Smooth muscle cell (in vitro differentiated cells): Measurements from ENCODE around the gene FAF2. TPM values are rescaled to one million over a fixed set of nuclear protein-coding genes. Genes with fewer than 3 reads are reported as not detected.

Experiments
- DNase-seq: peaks from one replicate; lab custom pipeline; 2025; ENCODE audit not compliant: unreplicated experiment; lab: John Stamatoyannopoulos, UW
- H2AFZ ChIP-seq: fragments of 200-600 bp; sonication (generic); 2 replicates; pipeline ENCODE4 v1.6.0; 2016; ENCODE audit warnings: antibody characterized with exemption, low read depth, mild to moderate bottlenecking
- H3F3A ChIP-seq: fragments of 200-600 bp; sonication (generic); 2 replicates; pipeline ENCODE4 v1.6.0; 2017; ENCODE audit warnings: antibody characterized with exemption, low read depth
- H3K27ac ChIP-seq: fragments of 200-600 bp; sonication (generic); 2 replicates; pipeline ENCODE4 v1.5.1; 2016; ENCODE audit warnings: low read depth, mild to moderate bottlenecking
- H3K27me3 ChIP-seq: fragments of 200-600 bp; sonication (generic); 2 replicates; pipeline ENCODE4 v1.6.1; 2016; ENCODE audit warnings: low read depth, mild to moderate bottlenecking
- H3K36me3 ChIP-seq: fragments of 200-600 bp; sonication (generic); 2 replicates; pipeline ENCODE4 v1.5.1; 2016; ENCODE audit warnings: low read depth
- H3K4me1 ChIP-seq: fragments of 200-600 bp; sonication (generic); 2 replicates; pipeline ENCODE4 v1.5.1; 2016; ENCODE audit warnings: low read depth
- H3K4me2 ChIP-seq: fragments of 200-600 bp; sonication (generic); 2 replicates; pipeline ENCODE4 v1.6.0; 2016; ENCODE audit warnings: mild to moderate bottlenecking
- H3K4me3 ChIP-seq: fragments of 200-600 bp; sonication (generic); 2 replicates; pipeline ENCODE4 v1.5.1; 2016; ENCODE audit warnings: mild to moderate bottlenecking
- H3K79me2 ChIP-seq: fragments of 200-600 bp; sonication (generic); 2 replicates; pipeline ENCODE4 v1.6.0; 2016; ENCODE audit warnings: low read depth, mild to moderate bottlenecking
- H3K9ac ChIP-seq: fragments of 200-600 bp; sonication (generic); 2 replicates; pipeline ENCODE4 v1.6.0; 2016; ENCODE audit warnings: low read depth
- H3K9me3 ChIP-seq: fragments of 200-600 bp; sonication (generic); replicated peaks from 2 replicates; pipeline ENCODE4 v1.5.1; 2016; ENCODE audit warnings: low read depth
- H4K20me1 ChIP-seq: fragments of 200-600 bp; sonication (generic); 2 replicates; pipeline ENCODE4 v1.6.0; 2016; ENCODE audit warnings: low read depth
- CTCF ChIP-seq: fragments of 200-600 bp; sonication (generic); IDR thresholded peaks from 2 replicates; pipeline ENCODE4 v1.5.1; 2017; ENCODE audit warnings: borderline replicate concordance, mild to moderate bottlenecking, antibody characterized with exemption; ENCODE audit not compliant: insufficient read depth, poor library complexity, severe bottlenecking
- WGBS: methylation state at CpG from one replicate; pipeline ENCODE4 v1.1.7; 2016; ENCODE audit warnings: low lambda C conversion rate; 5-methylcytosine and 5-hydroxymethylcytosine counted together
- polyA plus RNA-seq: library from polyadenylated mRNA; unstranded; fragments of >200 nt; fragmentation: Nextera tagmentation; extraction: Ambion mirVana; gene quantifications from 2 replicates; pipeline ENCODE4 v1.2.1, GENCODE V29; 2016
- small RNA-seq: library from RNA; depleted of rRNA; stranded (forward); fragments of <200 nt; gene quantifications from one replicate; pipeline ENCODE3, GENCODE V24; 2014
- total RNA-seq: library from RNA; depleted of rRNA; stranded (reverse); fragments of >200 nt; gene quantifications from 2 replicates; pipeline ENCODE4 v1.2.3, GENCODE V29; 2014

FAF2 gene
- total and polyA plus RNA-seq, 2 experiments from 2014 or later: 38.2 to 51.3 TPM

GRCh38 chr5:176553260-176554085 is 105.3 kb downstream of the FAF2 start:
- no peak overlapping the region for H3K9ac ChIP-seq
- no peaks in the 10 kb centered on the region for H4K20me1 ChIP-seq
- no peaks in the 10 kb centered on the region for H3K9me3 ChIP-seq
- no peak overlapping the region for H3K4me3 ChIP-seq
- TF ChIP-seq CTCF: no peak
- H3K79me2 ChIP-seq: no peaks in the 10 kb centered on the region
- 73% methylated on average over 17 of the region's 18 CpGs for WGBS
- DNase-seq: no peak
- no peak overlapping the region for H3K27ac ChIP-seq
- no peak overlapping the region for H2AFZ ChIP-seq
- H3K4me2 ChIP-seq: no peak overlapping the region
- no peaks in the 10 kb centered on the region for H3K36me3 ChIP-seq
- H3F3A ChIP-seq: no peaks in the 10 kb centered on the region
- H3K27me3 ChIP-seq: no peaks in the 10 kb centered on the region
- no peaks in the 10 kb centered on the region for H3K4me1 ChIP-seq

GRCh38 chr5:176557846-176558245 is 109.7 kb downstream of the FAF2 start:
- Histone ChIP-seq H3K79me2 (no peaks in the 10 kb centered on the region), H3K9ac (no peak overlapping the region), H3K4me2 (no peak overlapping the region), H3K9me3 (no peaks in the 10 kb centered on the region), H3K4me1 (no peaks in the 10 kb centered on the region), H3F3A (no peaks in the 10 kb centered on the region), H2AFZ (no peak overlapping the region), H3K27ac (no peak overlapping the region), H3K27me3 (no peaks in the 10 kb centered on the region), H3K4me3 (no peak overlapping the region), H4K20me1 (no peaks in the 10 kb centered on the region), H3K36me3 (no peaks in the 10 kb centered on the region)
- DNase-seq: no peak
- no peak for TF ChIP-seq CTCF
- 94% methylated on average over 13 of the region's 13 CpGs for WGBS

Small RNA genes lying within 50 kb of the gene (small RNA-seq; reads per million reads assigned to genes)
- gene AC010297.1 (not detected), gene RF00019 (not detected), gene RN7SL684P (not detected)

Other genes with a start within 250 kb of the FAF2 start
- 11.6 and 16.3 TPM in 2 replicates for gene SIMC1, start 210.0 kb upstream of the FAF2 start, total RNA-seq
- gene SIMC1, start 210.0 kb upstream of the FAF2 start, polyA plus RNA-seq: 12.9 and 15.3 TPM in 2 replicates
- gene KIAA1191, start 86.6 kb upstream of the FAF2 start, total RNA-seq: 71.6 and 84.2 TPM in 2 replicates
- 74.6 and 80.3 TPM in 2 replicates for gene KIAA1191, start 86.6 kb upstream of the FAF2 start, polyA plus RNA-seq
- 9.5 and 10.7 TPM in 2 replicates for gene ARL10, start 82.9 kb upstream of the FAF2 start, total RNA-seq
- gene ARL10, start 82.9 kb upstream of the FAF2 start, polyA plus RNA-seq: 5.4 and 5.6 TPM in 2 replicates
- gene NOP16, start 59.8 kb upstream of the FAF2 start, total RNA-seq: 10.7 and 17.2 TPM in 2 replicates
- 27.9 and 52.4 TPM in 2 replicates for gene NOP16, start 59.8 kb upstream of the FAF2 start, polyA plus RNA-seq
- 94.5 and 108 TPM in 2 replicates for gene HIGD2A, start 59.6 kb upstream of the FAF2 start, total RNA-seq
- gene HIGD2A, start 59.6 kb upstream of the FAF2 start, polyA plus RNA-seq: 135 and 140 TPM in 2 replicates
- gene CLTB, start 31.8 kb upstream of the FAF2 start, total RNA-seq: 107 and 111 TPM in 2 replicates
- gene CLTB, start 31.8 kb upstream of the FAF2 start, polyA plus RNA-seq: 125 and 277 TPM in 2 replicates
- gene RNF44, start 89.0 kb downstream of the FAF2 start, total RNA-seq: 5.7 and 9.0 TPM in 2 replicates
- gene RNF44, start 89.0 kb downstream of the FAF2 start, polyA plus RNA-seq: 6.8 and 8.9 TPM in 2 replicates
- gene CDHR2, start 101.0 kb downstream of the FAF2 start, total RNA-seq: 0.09 and 0.13 TPM in 2 replicates
- gene CDHR2, start 101.0 kb downstream of the FAF2 start, polyA plus RNA-seq: 0.08 TPM in 1 of 2 replicates, not detected in the other
- gene GPRIN1, start 161.8 kb downstream of the FAF2 start, total RNA-seq: 0.63 and 3.6 TPM in 2 replicates
- 2.1 and 5.0 TPM in 2 replicates for gene GPRIN1, start 161.8 kb downstream of the FAF2 start, polyA plus RNA-seq
- 0.45 TPM in 1 of 2 replicates, not detected in the other for gene SNCB, start 182.1 kb downstream of the FAF2 start, total RNA-seq
- gene SNCB, start 182.1 kb downstream of the FAF2 start, polyA plus RNA-seq: 0.55 and 0.71 TPM in 2 replicates
- gene EIF4E1B, start 182.3 kb downstream of the FAF2 start, total RNA-seq: not detected in 2 replicates
- not detected in 2 replicates for gene EIF4E1B, start 182.3 kb downstream of the FAF2 start, polyA plus RNA-seq
- 31.0 and 35.9 TPM in 2 replicates for gene TSPAN17, start 199.1 kb downstream of the FAF2 start, total RNA-seq
- 29.7 and 34.4 TPM in 2 replicates for gene TSPAN17, start 199.1 kb downstream of the FAF2 start, polyA plus RNA-seq